Liver (tissue), 9 donors: ENCODE data around the gene CMTM8. TPM values are rescaled to one million over a fixed set of nuclear protein-coding genes. Genes with fewer than 3 reads are reported as not detected.
A peak's percentile ranks its signal among the peaks of the same experiment; 100 is the strongest.

Source experiments
- DNase-seq: peaks from one replicate; pipeline ENCODE4 v3.0.0-alpha.2; 2017; ENCODE audit warnings: low spot score
- H3K27ac ChIP-seq, 2 donors: one replicate each; pipeline ENCODE4 v1.7.0; 2013; ENCODE audit warnings: inconsistent platforms in 2 of 2, low read length in 2 of 2, control low read depth in 1 of 2, low read depth in 1 of 2, mild to moderate bottlenecking in 1 of 2
- H3K27me3 ChIP-seq, 4 donors: one replicate each; pipeline versions ENCODE4 v1.6.1 to v1.7.0; 2013; ENCODE audit warnings: low read length in 3 of 4, inconsistent platforms in 1 of 4, mild to moderate bottlenecking in 1 of 4, moderate library complexity in 1 of 4; ENCODE audit not compliant: control insufficient read depth in 4 of 4, insufficient read depth in 4 of 4
- H3K36me3 ChIP-seq, 4 donors: one replicate each; pipeline versions ENCODE4 v1.6.1 to v1.7.0; 2013; ENCODE audit warnings: low read length in 3 of 4, mild to moderate bottlenecking in 3 of 4, low read depth in 1 of 4, moderate library complexity in 1 of 4; ENCODE audit not compliant: control insufficient read depth in 4 of 4, insufficient read depth in 3 of 4
- H3K4me1 ChIP-seq, 4 donors: one replicate each; pipeline versions ENCODE4 v1.6.1 to v1.7.0; 2013; ENCODE audit warnings: low read length in 3 of 4, mild to moderate bottlenecking in 3 of 4, moderate library complexity in 1 of 4; ENCODE audit not compliant: control insufficient read depth in 4 of 4, insufficient read depth in 4 of 4
- H3K4me3 ChIP-seq, 3 donors: one replicate each; pipeline versions ENCODE4 v1.6.1 to v1.7.0; 2013; ENCODE audit warnings: low read length in 3 of 3, control low read depth in 1 of 3, low read depth in 1 of 3, mild to moderate bottlenecking in 1 of 3
- H3K9ac ChIP-seq, 2 donors: one replicate each; pipeline ENCODE4 v1.7.0; 2013; ENCODE audit warnings: low read length in 2 of 2, mild to moderate bottlenecking in 2 of 2, moderate library complexity in 2 of 2, control low read depth in 1 of 2, low read depth in 1 of 2
- H3K9me3 ChIP-seq, 4 donors: one replicate each; pipeline versions ENCODE4 v1.6.1 to v1.7.0; 2013; ENCODE audit warnings: low read length in 3 of 4; ENCODE audit not compliant: control insufficient read depth in 4 of 4
- ATF3 ChIP-seq: IDR thresholded peaks from 2 replicates; pipeline ENCODE4 v1.6.1; 2016; ENCODE audit warnings: antibody characterized with exemption
- CTCF ChIP-seq: fragments of 150-350 bp; IDR thresholded peaks from 2 replicates; pipeline ENCODE4 v1.5.1; 2017; ENCODE audit warnings: improper control_type of control experiment, low read depth, low read length; ENCODE audit not compliant: missing input control
- FOXA1 ChIP-seq: IDR thresholded peaks from 2 replicates; pipeline ENCODE4 v1.6.1; 2016; ENCODE audit warnings: antibody characterized with exemption
- HNF4A ChIP-seq, 2 donors: conservative IDR thresholded peaks; 2 replicates each; pipeline ENCODE4 v1.6.1; 2016; ENCODE audit warnings: antibody characterized with exemption in 2 of 2, mild to moderate bottlenecking in 2 of 2
- HNF4G ChIP-seq: IDR thresholded peaks from 2 replicates; pipeline ENCODE4 v1.6.1; 2016; ENCODE audit warnings: antibody characterized with exemption
- JUND ChIP-seq, 2 donors: IDR thresholded peaks; 2 replicates each; pipeline ENCODE4 v1.6.1; 2016; ENCODE audit warnings: antibody characterized with exemption in 2 of 2
- MAX ChIP-seq: IDR thresholded peaks from 2 replicates; pipeline ENCODE4 v1.6.1; 2016; ENCODE audit warnings: antibody characterized with exemption
- NR2F2 ChIP-seq: IDR thresholded peaks from 2 replicates; pipeline ENCODE4 v1.6.1; 2016; ENCODE audit warnings: antibody characterized with exemption
- REST ChIP-seq: IDR thresholded peaks from 2 replicates; pipeline ENCODE4 v1.6.1; 2016; ENCODE audit warnings: antibody characterized with exemption, mild to moderate bottlenecking
- SP1 ChIP-seq: IDR thresholded peaks from 2 replicates; pipeline ENCODE4 v1.6.1; 2018; ENCODE audit warnings: antibody characterized with exemption, mild to moderate bottlenecking
- TAF1 ChIP-seq: conservative IDR thresholded peaks from 2 replicates; pipeline ENCODE4 v1.6.1; 2016; ENCODE audit warnings: antibody characterized with exemption, mild to moderate bottlenecking
- YY1 ChIP-seq: IDR thresholded peaks from 2 replicates; pipeline ENCODE4 v1.6.1; 2016; ENCODE audit warnings: antibody characterized with exemption, mild to moderate bottlenecking
- ZBTB33 ChIP-seq: IDR thresholded peaks from 2 replicates; pipeline ENCODE4 v1.6.1; 2016; ENCODE audit warnings: antibody characterized with exemption
- WGBS: extraction: QIAGEN DNeasy Blood & Tissue Kit; methylation state at CpG from one replicate; pipeline ENCODE4 v1.1.7; 2013; 5-methylcytosine and 5-hydroxymethylcytosine counted together
- polyA plus RNA-seq, 2 donors: library from polyadenylated mRNA; stranded (reverse) in 1 of 2; unstranded in 1 of 2; fragments of 200-250 nt in 1 of 2; fragments of >200 nt in 1 of 2; fragmentation: Nextera tagmentation in 1 of 2; extraction: Ambion mirVana in 1 of 2; gene quantifications; one replicate each; pipeline versions ENCODE4 v1.2.1 to v1.2.3, GENCODE V29; 2013 to 2015
- total RNA-seq, 2 donors: library from RNA; depleted of rRNA; stranded (reverse); fragments of >200 nt; gene quantifications; one replicate each; pipeline ENCODE4 v1.2.3, GENCODE V29; 2014
- donor health status: healthy.
- donor health status: healthy.
- donor health status: healthy.
- donor health status: healthy.
- donor health status: healthy.

Gene CMTM8
- total and polyA plus RNA-seq, 4 donors = 4.3 to 44.6 (median 12.5) TPM

- no peak for TF ChIP-seq CTCF
Measured at GRCh38 chr3:32297366-32297765, 58.9 kb downstream of the CMTM8 start (continued).

- no peak for DNase-seq
- Histone ChIP-seq H3K4me1 (peaks cover 5 to 16% (median 12%) of the 10 kb centered on the region in 4 donors), H3K27ac (no peak overlapping the region), H3K9me3 (no peaks in the 10 kb centered on the region), H3K36me3 (no peaks in the 10 kb centered on the region), H3K9ac (no peak overlapping the region), H3K27me3 (no peaks in the 10 kb centered on the region), H3K4me3 (no peak overlapping the region)
- TF ChIP-seq REST (no peak), HNF4G (no peak), HNF4A (conservative IDR thresholded peaks at IDR 0.05) (peak in 1 of 2 donors; percentile 17)
- WGBS = 56% methylated on average over 2 of the region's 2 CpGs
Measured at GRCh38 chr3:32301426-32301825, 62.9 kb downstream of the CMTM8 start.

- Histone ChIP-seq H3K27me3 (no peaks in the 10 kb centered on the region), H3K36me3 (no peaks in the 10 kb centered on the region), H3K27ac (no peak overlapping the region), H3K9me3 (no peaks in the 10 kb centered on the region), H3K9ac (no peak overlapping the region), H3K4me3 (no peak overlapping the region), H3K4me1 (peaks cover 4 to 16% (median 11%) of the 10 kb centered on the region in 4 donors)
- DNase-seq = no peak
- 78% methylated on average over 7 of the region's 7 CpGs for WGBS
- TF ChIP-seq YY1 (no peak), FOXA1 (no peak), ATF3 (no peak), JUND (IDR thresholded peaks at IDR 0.05) (no peak), TAF1 (no peak), SP1 (no peak), HNF4A (conservative IDR thresholded peaks at IDR 0.05) (no peak), NR2F2 (no peak), HNF4G (no peak), REST (no peak), MAX (no peak), ZBTB33 (no peak)
Measured at GRCh38 chr3:32302601-32303398, 64.3 kb downstream of the CMTM8 start.
